ENCODE measurements around the gene PHACTR3. TPM values are rescaled to one million over a fixed set of nuclear protein-coding genes. Genes with fewer than 3 reads are reported as not detected.

PHACTR3 gene
- total and polyA plus RNA-seq, 2 donors (not counting 1 experiment from before 2014, with no cell fraction given): not detected

GRCh38 chr20:59831916-59832270 lies 227.6 kb downstream of the PHACTR3 start:
- no peak for TF ChIP-seq EZH2 (IDR thresholded peaks at IDR 0.05; ENCODE audit: low read length, missing control alignments)
- no peak for TF ChIP-seq CTCF (conservative IDR thresholded peaks at IDR 0.05 in 1 of 2, IDR thresholded peaks at IDR 0.05 in 1 of 2; ENCODE audit: low read depth in 1 of 2, low read length in 2 of 2)
- DNase-seq (ENCODE audit: low read depth in 2 of 2): no peak
- no peaks in the 10 kb centered on the region for H3K36me3 ChIP-seq (ENCODE audit: control insufficient read depth, insufficient read depth, low read length)

GRCh38 chr20:59832406-59833363 lies 228.3 kb downstream of the PHACTR3 start:
- H2AFZ ChIP-seq (ENCODE audit: low read length): no peak overlapping the region
- no peak overlapping the region for H3K4me3 ChIP-seq (replicated peaks in 1 of 4; ENCODE audit: control extremely low read depth in 1 of 4, insufficient read depth in 1 of 4, low read depth in 3 of 4, low read length in 4 of 4)
- H4K20me1 ChIP-seq (ENCODE audit: control insufficient read depth, extremely low read depth, insufficient read depth, low read length): no peaks in the 10 kb centered on the region
- no peak overlapping the region for H3K27ac ChIP-seq (ENCODE audit: insufficient read depth, low read length)
- H3K79me2 ChIP-seq (ENCODE audit: control insufficient read depth, insufficient read depth, low read length): no peaks in the 10 kb centered on the region
- H3K9ac ChIP-seq (ENCODE audit: insufficient read depth, low read length): no peak overlapping the region
- no peak for DNase-seq (ENCODE audit: low read depth in 2 of 2)
- no peaks in the 10 kb centered on the region for H3K4me1 ChIP-seq (ENCODE audit: control insufficient read depth, extremely low read depth, insufficient read depth, low read length)
- H3K9me3 ChIP-seq (ENCODE audit: control insufficient read depth, insufficient read depth, low read depth, low read length): no peaks in the 10 kb centered on the region
- no peak overlapping the region for H3K4me2 ChIP-seq (ENCODE audit: extremely low read depth, insufficient read depth, low read length)
- H3K27me3 ChIP-seq (ENCODE audit: control insufficient read depth, insufficient read depth, low read length): peaks cover 3% of the 10 kb centered on the region
- no peaks in the 10 kb centered on the region for H3K36me3 ChIP-seq (ENCODE audit: control insufficient read depth, insufficient read depth, low read length)
- TF ChIP-seq EZH2 (IDR thresholded peaks at IDR 0.05; ENCODE audit: low read length, missing control alignments) (no peak), CTCF (conservative IDR thresholded peaks at IDR 0.05 in 1 of 2, IDR thresholded peaks at IDR 0.05 in 1 of 2; ENCODE audit: low read depth in 1 of 2, low read length in 2 of 2) (no peak)

More at GRCh38 chr20:59831916-59832270, 227.6 kb downstream of the PHACTR3 start:
- Histone ChIP-seq H3K9ac (ENCODE audit: insufficient read depth, low read length) (no peak overlapping the region), H3K4me3 (replicated peaks in 1 of 4; ENCODE audit: control extremely low read depth in 1 of 4, insufficient read depth in 1 of 4, low read depth in 3 of 4, low read length in 4 of 4) (no peak overlapping the region), H3K4me1 (ENCODE audit: control insufficient read depth, extremely low read depth, insufficient read depth, low read length) (no peaks in the 10 kb centered on the region), H3K9me3 (ENCODE audit: control insufficient read depth, insufficient read depth, low read depth, low read length) (no peaks in the 10 kb centered on the region), H4K20me1 (ENCODE audit: control insufficient read depth, extremely low read depth, insufficient read depth, low read length) (no peaks in the 10 kb centered on the region), H2AFZ (ENCODE audit: low read length) (no peak overlapping the region), H3K79me2 (ENCODE audit: control insufficient read depth, insufficient read depth, low read length) (no peaks in the 10 kb centered on the region), H3K27ac (ENCODE audit: insufficient read depth, low read length) (no peak overlapping the region), H3K4me2 (ENCODE audit: extremely low read depth, insufficient read depth, low read length) (no peak overlapping the region), H3K27me3 (ENCODE audit: control insufficient read depth, insufficient read depth, low read length) (peaks cover 2% of the 10 kb centered on the region)

- Histone ChIP-seq H3K9me3 (ENCODE audit: control insufficient read depth, insufficient read depth, low read depth, low read length) (no peaks in the 10 kb centered on the region), H3K9ac (ENCODE audit: insufficient read depth, low read length) (no peak overlapping the region), H3K79me2 (ENCODE audit: control insufficient read depth, insufficient read depth, low read length) (no peaks in the 10 kb centered on the region), H3K4me3 (replicated peaks in 1 of 4; ENCODE audit: control extremely low read depth in 1 of 4, insufficient read depth in 1 of 4, low read depth in 3 of 4, low read length in 4 of 4) (no peak overlapping the region), H3K4me2 (ENCODE audit: extremely low read depth, insufficient read depth, low read length) (no peak overlapping the region), H3K4me1 (ENCODE audit: control insufficient read depth, extremely low read depth, insufficient read depth, low read length) (no peaks in the 10 kb centered on the region), H4K20me1 (ENCODE audit: control insufficient read depth, extremely low read depth, insufficient read depth, low read length) (no peaks in the 10 kb centered on the region), H3K27ac (ENCODE audit: insufficient read depth, low read length) (no peak overlapping the region), H2AFZ (ENCODE audit: low read length) (no peak overlapping the region), H3K27me3 (ENCODE audit: control insufficient read depth, insufficient read depth, low read length) (peaks cover 3% of the 10 kb centered on the region), H3K36me3 (ENCODE audit: control insufficient read depth, insufficient read depth, low read length) (no peaks in the 10 kb centered on the region)
- DNase-seq (ENCODE audit: low read depth in 2 of 2): peak in 1 of 2 donors; percentile 13
- TF ChIP-seq EZH2 (IDR thresholded peaks at IDR 0.05; ENCODE audit: low read length, missing control alignments): no peak
- TF ChIP-seq CTCF (conservative IDR thresholded peaks at IDR 0.05 in 1 of 2, IDR thresholded peaks at IDR 0.05 in 1 of 2; ENCODE audit: low read depth in 1 of 2, low read length in 2 of 2): no peak
Observed at GRCh38 chr20:59835057-59835447, 230.7 kb downstream of the PHACTR3 start.
